LHCN-M2 (cell line): ENCODE results near the gene PCYT1A. TPM values are rescaled to one million over a fixed set of nuclear protein-coding genes. Genes with fewer than 3 reads are reported as not detected.
"Not testable (repeated sequence)": the region's sequence is repeated elsewhere in the genome, so short reads cannot be mapped to it uniquely, and the experiment has no call there.

Source experiments
- DNase-seq: peaks from one replicate; pipeline ENCODE4 v3.0.0-alpha.2; 2012; ENCODE audit warnings: low read depth
- polyA plus RNA-seq: library from polyadenylated mRNA; unstranded; fragments of >200 nt; gene quantifications from one replicate; pipeline ENCODE4 v1.2.1, GENCODE V29; 2012; ENCODE audit warnings: missing spikeins
- total RNA-seq: library from RNA; depleted of rRNA; stranded (reverse); fragments of >200 nt; gene quantifications from 2 replicates; pipeline ENCODE4 v1.2.3, GENCODE V29; 2014; rRNA removed

PCYT1A gene
- 89.4 and 92.3 TPM in 2 replicates for total RNA-seq
- 45.7 TPM for polyA plus RNA-seq

DNA sequence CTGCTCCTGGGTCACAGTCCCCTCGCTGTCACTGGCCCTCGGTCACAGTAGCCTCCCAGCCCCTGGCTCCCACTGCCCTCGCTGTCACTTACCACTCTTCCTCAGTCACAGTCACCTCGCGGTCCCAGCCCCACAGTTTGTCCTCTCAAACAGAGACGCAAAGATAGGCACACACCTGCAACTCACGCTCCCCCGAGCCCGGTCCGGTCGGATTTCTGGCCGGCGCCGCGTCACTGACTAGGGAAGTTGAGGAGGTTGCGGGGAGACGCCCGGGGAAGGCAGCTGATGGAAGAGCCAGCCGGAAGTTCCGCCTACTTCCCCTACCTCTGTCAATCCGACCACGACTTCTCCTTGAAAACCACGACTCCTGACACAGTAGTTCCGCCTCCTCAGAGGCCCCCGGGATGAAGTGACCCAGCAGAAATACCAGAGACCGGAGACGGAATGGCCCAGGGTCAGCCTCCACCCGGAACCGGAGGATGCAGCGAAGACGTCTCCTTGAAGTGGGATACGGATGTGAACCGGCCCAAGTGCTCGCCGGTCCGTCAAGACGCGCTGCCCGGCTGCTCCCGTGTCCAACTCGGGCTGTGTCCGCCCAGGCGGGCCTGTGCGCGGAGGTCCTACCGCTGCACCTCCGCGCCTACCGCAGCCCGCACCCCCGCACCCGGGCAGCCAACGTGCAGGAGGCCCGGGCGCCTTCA is at the start of gene PCYT1A:
PCYT1A (minus strand) TSS at position 287 of the 701 bp plus-strand sequence. CDS start 17,195 bp downstream, outside the sequence.
- peak; percentile 96 for DNase-seq

DNA sequence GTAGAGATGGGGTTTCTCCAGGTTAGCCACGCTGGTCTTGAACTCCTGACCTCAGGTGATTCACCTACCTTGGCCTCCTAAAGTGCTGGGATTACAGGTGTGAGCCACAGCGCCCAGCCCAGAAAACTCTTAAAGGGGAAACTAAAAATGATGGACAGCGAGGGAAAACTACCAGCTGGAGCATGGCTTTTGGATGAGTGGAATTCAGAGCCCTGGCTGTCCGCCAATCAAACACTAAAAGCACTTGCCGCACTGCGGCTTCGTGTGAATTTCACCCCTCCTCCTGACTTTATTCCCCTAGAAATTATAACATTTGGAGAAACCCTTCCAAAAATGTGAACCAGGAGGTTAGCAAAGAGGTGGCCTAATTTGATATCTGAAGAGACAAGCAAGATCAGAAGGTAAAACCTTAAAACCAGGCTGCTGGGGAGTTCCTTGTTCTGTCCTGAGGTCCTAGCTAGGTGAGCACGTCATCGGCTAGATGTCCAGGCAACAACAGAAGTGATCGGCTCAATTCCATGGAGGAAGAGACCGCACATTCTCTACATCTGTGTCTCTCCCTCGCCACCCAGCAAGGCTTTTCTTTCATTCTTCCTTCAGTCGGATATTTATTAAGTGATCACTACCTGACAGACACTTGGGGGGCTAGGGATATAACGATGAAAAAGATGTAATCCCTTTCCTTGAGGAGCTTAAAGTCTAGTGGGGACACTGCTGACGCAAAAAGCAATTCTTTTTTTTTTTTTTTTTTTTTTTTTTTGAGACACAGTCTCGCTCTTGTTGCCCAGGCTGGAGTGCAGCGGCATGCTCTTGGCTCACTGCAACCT is 49.0 kb upstream of the PCYT1A start:
- peak; percentile 72 for DNase-seq

DNA sequence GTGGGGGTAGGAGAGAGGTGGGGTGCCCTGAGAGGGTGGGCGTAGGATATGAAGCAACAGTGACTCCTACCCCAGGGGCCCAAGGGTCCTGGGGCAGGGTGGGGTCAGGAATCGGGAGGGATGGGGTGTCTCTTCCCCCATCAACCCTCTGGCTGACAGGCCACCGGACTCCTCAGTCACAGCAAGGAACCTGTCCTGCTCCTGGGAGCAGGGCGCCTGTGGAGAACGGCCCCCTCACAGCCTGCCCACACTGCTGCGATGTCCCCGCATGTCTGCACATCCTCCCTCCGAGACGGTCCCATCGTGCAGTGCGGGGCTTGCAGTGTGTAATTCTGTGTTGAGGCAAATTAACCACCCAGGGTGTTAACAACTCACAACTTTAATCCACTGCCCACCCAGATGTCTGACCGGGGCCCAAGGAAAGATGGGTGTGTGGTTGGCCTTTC is 48.0 kb upstream of the PCYT1A start:
- no peak for DNase-seq

DNA sequence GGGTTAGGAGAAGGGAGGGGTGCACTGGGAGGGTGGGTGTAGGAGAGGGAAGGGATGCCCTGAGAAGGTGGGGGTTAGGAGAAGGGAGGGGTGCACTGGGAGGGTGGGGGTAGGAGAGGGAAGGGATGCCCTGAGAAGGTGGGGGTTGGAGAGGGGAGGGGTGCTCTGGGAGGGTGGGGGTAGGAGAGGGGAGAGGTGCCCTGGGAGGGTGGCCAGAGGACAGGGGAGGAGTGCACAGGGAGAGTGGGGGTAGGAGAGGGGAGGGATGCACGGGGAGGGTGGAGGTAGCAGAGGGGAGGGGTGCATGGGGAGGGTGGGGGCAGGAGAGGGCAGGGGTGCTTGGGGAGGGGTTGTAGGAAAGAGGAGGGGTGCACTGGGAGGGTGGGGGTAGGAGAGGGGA is 47.5 kb upstream of the PCYT1A start:
- no peak for DNase-seq

DNA sequence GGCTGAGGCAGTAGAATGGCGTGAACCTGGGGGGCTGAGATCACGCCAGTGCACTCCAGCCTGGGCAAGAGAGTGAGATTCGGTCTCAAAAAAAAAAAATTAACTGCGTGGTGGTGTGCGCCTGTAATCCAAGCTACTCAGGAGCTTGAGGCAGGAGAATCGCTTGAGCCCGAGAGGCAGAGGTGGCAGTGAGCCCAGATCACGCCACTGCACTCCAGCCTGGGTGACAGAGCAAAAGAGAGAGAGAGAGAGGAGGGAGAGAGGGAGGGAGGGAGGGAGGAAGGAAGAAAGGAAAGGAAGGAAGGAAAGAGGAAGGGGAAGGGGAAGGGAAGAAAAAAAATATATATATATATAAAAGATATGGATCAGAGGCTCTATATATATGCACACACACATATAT is 44.6 kb upstream of the PCYT1A start:
- no peak for DNase-seq

DNA sequence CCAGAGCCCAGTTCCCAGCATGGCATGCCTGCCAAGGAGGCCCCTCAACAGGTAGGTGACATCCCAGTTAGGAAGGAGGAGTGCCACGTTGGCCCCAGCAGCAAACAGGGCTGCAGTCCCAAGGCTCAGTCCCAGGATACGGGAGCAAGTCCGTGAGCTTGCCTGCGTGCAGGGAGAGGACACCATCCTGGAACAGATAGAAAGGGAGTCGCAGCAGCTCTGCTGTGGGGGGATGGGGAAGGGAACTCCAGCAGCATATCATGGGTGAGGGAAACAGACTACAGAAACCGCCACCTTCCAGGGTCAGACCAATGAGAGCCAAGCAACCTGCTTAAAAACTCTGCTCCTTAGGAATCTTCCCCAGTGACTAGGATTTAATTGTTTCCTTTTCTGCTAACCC is 39.9 kb upstream of the PCYT1A start:
- no peak for DNase-seq

DNA sequence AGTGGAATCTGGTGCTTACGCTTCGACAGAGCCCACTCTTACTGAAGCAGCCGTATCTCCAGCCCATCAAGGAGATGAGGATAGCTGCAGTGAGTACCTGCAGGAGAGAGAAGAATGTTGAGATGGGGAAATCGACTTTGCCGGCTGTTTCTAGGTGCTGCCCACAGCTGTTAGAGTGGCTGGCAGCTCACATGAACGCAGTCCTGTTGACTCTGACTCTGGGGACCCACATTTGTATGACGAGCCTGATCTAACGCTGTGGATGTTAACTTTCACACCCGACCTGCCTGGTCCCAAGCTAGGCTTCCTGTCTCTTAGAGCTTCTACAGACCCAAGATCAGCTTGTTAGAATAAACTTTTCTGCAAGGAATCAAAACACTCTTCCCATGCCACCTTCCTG is 39.4 kb upstream of the PCYT1A start:
- no peak for DNase-seq

DNA sequence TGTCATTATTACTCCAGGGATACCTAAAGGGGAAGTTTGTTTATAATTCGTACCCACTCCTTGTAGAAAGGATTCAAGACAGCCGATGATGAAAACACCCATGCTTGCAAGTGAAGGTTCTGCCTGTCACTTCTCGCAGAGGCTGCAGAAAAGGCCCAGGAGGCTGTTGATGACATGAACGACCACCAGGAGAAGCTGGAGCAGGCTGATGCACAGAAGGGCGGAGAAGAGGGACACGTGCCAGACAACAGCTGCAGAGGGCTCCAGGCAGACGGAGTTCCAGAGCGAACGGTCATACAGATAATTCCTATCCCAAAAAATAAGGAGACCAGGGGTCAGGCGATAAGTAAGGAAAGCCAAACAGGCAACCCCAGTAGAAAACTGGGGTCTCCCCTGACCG is 36.2 kb upstream of the PCYT1A start:
- DNase-seq, result peak; percentile 89

DNA sequence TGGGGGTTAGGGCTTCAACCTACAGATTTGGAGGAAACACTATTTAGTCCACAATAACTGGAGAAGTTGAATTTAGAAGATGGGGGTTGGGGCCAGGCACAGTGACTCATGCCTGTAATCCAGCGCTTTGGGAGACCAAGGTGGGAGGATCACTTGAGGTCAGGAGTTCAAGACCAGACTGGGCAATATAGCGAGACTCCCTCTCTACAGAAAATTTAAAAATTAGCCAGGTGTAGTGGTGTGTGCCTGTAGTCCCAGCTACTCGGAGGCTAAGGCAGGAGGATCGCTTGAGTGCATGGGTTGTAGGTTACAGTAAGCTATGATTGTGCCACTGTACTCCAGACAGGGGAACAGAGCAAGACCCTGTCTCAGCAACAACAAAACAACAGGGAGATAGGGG is 35.5 kb upstream of the PCYT1A start:
- no peak for DNase-seq

DNA sequence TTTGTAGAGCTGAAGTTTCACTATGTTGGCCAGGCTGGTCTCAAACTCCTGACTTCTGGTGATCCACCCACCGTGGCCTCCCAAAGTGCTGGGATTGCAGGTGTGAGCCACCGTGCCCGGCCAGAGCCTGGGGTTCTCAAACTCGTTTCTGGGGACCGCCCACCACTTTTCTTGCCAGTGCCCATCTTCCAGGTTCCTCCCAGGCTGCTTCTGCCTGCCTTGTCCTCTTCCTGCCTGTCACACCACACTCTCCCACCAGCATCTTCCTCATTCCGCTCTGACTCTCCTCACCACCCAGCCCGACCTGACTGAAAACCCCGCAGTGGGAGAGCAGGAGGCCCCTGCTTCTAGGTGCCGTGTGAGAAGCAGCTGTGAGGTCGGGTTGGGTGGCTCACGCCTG is 33.6 kb upstream of the PCYT1A start:
- no peak for DNase-seq

DNA sequence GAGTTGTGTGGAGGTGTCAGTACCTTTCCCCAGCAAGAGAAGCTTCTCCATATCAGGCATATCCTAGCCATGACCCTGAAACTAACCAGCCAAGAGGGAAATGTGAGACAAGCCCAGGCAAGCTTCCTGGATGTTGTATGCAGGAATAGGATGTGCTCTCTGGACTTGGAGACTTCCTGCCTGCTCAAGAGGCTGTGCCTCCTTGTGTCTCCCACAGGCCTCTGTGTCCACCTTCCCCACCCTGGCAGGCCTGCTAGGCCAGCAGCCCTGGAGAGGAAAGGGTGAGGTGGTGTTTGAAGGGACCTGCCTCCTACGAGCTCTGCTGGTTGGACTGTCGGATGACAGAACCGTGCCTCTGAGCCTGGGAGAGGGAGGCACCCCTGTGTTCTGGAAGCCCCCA is 32.6 kb upstream of the PCYT1A start:
- DNase-seq, result no peak

DNA sequence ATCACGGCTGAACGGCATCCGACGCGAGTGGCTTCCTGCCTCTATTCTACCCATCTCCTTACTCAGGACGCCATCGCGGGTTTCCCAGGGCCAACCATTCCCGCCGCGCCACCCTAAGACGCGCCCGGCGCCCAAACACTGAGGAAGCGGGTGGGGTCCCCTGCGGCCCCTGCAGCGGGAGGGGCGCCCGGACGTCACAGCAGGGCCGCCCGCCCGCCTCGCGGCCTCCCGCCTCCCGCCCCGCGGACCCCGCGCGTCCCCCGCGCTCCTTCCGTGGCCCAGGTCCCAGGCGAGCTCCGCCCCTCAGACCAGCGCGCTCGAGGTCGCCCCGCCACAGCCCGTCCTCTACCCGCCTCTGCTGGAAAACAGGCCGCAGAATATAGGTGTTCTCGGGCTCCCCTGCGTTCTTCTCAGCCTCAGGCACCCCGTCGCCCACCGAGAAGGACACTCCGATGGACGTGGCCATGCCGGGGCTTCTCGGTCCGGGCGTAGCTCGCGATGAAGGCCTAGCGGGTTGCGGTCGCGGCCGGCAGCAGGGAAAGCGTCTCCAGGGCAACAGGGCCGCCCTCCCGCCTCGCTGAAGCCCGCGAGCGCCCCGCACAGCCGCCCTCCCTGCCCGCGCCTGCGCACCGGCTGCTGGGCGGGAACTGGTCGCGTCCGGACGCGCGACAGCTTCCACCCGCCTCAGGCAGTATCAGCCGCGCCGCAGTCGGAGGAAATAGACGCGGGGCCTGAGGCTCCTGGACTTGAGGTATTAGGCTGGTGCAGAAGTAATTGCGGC is 30.4 kb upstream of the PCYT1A start, which contains the start of gene DYNLT2B:
DYNLT2B (minus strand) TSS at position 554 of the 781 bp plus-strand sequence; CDS start at position 466, 88 bp downstream.
- DNase-seq, result peak; percentile 86

DNA sequence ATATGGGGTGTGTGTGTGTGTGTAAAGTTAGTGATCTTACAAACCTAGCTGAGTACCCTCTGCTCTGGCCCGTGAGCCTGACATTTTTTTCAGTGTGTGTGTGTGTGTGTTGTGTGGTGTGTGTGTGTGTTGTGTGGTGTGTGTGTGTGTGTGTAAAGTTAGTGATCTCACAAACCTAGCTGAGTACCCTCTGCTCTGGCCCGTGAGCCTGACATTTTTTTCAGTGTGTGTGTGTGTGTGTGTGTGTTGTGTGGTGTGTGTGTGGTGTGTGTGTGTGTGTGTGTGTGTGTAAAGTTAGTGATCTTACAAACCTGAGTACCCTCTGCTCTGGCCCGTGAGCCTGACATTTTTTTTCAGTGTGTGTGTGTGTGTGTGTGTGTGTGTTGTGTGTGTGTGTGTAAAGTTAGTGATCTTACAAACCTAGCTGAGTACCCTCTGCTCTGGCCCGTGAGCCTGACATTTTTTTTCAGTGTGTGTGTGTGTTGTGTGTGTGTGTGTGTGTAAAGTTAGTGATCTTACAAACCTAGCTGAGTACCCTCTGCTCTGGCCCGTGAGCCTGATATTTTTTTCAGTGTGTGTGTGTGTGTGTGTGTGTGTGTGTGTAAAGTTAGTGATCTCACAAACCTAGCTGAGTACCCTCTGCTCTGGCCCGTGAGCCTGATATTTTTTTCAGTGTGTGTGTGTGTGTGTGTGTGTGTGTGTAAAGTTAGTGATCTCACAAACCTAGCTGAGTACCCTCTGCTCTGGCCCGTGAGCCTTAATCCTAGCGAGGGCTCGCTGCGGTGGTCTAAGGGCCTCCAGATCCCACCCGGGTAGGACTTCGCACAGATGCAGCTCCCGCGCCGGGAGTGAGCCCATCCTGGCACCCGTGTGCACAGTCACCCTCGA is 29.5 kb upstream of the PCYT1A start:
- DNase-seq, result not testable (repeated sequence)

DNA sequence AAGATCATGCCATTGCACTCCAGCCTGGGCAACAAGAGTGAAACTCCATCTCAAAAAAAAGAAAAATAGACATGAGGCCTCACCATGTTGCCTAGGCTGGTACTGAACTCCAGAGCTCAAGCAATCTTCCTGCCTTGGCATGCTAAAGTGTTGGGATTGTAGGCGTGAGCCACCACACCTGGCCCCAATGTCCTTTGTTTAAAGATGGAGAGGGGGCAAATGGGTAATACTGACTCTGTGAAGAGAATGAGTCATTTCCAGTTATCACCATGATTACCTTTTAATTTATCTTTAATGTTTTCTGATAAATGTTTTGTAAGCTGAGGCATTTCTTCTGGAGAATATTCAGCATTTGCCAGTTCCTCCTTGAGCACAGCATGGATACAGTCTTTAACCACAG is 28.3 kb upstream of the PCYT1A start:
- no peak for DNase-seq

DNA sequence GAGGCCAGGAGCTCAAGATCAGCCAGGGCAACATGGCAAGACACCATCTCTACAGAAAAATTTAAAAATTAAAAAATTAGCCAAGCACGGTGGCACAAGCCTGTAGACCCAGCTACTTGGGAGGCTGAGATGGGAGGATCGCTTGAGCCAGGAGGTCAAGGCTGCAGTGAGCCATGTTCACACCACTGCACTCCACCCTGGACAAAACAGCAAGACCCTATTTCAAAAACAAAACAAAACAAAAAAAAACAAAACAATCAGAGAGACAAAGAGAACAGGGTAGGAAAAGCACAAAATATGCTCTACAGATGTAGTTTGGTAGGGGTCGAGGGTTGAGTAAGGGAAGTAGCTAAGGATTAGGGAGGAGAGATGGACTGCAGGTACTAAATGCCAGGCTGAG is 27.1 kb upstream of the PCYT1A start:
- DNase-seq, result no peak

DNA sequence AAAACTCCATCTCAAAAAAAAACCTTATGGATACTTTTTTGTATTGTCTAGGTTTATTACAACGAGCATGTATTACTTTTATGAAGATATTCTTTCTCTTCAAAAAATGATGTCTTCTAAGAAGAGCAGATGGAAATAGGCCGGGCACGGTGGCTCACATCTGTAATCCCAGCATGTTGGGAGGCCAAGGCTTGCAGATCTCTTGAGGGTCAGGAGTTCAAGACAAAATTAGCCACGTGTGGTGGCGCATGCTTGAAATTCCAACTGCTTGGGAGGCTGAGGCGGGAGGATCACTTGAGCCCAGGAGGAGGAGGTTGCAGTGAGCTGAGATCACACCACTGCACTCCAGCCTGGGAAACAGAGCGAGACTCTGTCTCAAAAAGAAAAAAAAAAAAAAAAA is 26.6 kb upstream of the PCYT1A start:
- DNase-seq, result not testable (repeated sequence)

DNA sequence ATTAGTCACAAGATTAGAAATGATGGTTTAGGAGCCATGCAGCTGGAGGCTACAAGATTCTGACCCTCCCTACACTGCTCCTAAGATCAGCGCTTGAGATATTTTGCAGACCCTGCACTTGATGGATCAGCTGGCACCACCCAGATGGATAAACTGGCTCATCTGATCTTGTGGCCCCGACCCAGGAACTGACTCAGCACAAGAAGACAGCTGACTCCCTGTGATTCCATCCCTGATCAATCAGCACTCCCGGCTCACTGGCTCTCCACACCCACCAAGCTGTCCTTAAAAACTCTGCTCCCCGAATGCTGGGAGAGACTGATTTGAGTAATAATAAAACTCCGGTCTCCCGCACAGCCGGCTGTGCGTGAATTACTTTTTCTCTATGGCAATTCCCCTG is 15.4 kb upstream of the PCYT1A start:
- not testable (repeated sequence) for DNase-seq

DNA sequence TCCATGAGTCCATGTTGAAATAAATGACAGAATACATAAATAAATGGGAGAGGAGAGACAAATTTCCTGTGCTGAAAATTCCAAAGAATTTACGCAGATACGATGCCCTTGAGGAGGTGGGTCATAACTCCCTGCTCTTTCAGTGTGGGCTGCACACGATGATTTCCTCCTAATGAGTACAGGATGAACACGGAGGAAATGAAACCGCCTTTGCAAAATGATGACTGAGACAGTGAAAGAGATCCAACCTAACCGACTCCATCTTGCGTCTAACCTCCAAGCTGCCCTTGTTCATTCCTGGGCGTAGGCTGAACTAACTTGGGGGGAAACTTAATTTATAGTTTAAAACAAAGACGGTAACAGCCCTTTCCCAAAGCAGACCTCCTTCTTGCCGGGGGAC is 15.0 kb upstream of the PCYT1A start:
- not testable (repeated sequence) for DNase-seq

DNA sequence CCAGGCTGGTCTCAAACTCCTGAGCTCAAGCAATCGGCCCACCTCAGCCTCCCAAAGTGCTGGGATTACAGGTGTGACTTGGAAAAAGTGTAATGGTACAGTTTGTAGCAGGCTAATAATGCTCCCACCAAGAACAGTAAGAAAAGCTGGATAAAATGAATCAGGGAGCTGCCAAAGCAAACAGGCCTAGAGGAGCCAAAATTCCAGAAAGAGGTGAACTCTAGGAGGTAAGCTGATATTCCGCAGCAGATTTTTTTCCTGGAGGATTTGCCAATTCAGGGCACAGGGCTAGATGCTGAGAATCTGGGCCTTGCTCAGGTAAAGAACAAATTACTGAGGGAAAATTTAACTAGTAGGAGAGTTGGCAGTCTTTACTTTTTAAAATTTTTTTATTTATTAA is 11.0 kb upstream of the PCYT1A start:
- DNase-seq, result no peak

DNA sequence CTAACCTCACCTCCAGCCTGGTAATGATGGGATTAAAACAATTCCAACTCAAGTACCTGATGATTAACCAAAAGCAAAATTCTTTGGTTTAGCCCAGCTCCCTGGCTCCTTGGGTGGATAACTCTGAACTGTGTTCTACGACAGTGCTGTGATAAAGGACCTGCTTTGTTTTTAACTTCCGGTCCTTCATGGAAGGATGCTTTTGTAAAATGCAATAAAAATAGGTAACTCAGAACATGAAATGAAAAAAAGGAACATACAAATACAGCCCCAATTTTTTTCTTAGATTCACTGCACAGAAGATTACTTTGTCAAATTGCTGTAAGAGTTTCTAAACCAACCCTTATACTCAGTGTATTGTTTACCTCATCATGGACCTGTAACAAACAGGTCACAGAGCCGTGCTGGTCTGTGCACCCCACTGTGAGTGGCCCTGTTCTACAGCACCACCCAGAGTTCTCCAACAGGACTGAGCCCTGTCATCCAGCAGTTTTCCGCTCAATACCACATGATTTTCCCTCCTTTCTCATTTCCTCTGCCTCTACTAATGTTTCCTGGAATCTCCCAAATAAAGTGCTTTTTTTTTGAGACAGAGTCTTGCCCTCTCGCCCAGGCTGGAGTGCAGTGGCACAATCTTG is 4.9 kb upstream of the PCYT1A start:
- DNase-seq, result no peak

DNA sequence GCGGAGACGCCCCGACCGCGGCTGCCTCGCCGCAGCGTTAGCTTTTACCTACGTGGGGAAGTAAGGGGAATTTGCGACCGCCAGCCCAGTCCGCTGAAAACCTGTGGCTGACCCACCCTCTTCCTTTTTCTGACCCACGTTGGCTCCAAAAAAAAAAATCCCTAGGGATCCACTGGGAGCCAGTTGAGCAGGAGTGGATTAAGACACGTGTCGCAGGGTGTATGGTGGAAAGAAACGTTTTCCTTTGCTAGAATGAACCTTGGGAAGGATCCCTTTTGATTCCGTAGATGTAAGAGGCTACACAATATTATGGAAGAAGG is 575 bp upstream of the PCYT1A start:
- peak; percentile 64 for DNase-seq
